ENCODE measurements around the gene FBLN7.

FBLN7 gene

GRCh38 chr2:112199188-112199587 is 61.0 kb downstream of the FBLN7 start:
- TF ChIP-seq GATA2 (IDR thresholded peaks at IDR 0.05; ENCODE audit: low read depth, low read length) (no peak), GATA3 (IDR thresholded peaks at IDR 0.05; ENCODE audit: low read depth, low read length) (no peak)

GRCh38 chr2:112201696-112202430 is 63.7 kb downstream of the FBLN7 start:
- TF ChIP-seq GATA3 (IDR thresholded peaks at IDR 0.05; ENCODE audit: low read depth, low read length) = no peak
- TF ChIP-seq GATA2 (IDR thresholded peaks at IDR 0.05; ENCODE audit: low read depth, low read length) = no peak

- TF ChIP-seq GATA3 (IDR thresholded peaks at IDR 0.05; ENCODE audit: low read depth, low read length) = no peak
- no peak for TF ChIP-seq GATA2 (IDR thresholded peaks at IDR 0.05; ENCODE audit: low read depth, low read length)
Observed at GRCh38 chr2:112204411-112204810, 66.2 kb downstream of the FBLN7 start.

- no peak for TF ChIP-seq GATA3 (IDR thresholded peaks at IDR 0.05; ENCODE audit: low read depth, low read length)
- no peak for TF ChIP-seq GATA2 (IDR thresholded peaks at IDR 0.05; ENCODE audit: low read depth, low read length)
Observed at GRCh38 chr2:112216167-112216566, 78.0 kb downstream of the FBLN7 start.

- no peak for TF ChIP-seq GATA2 (IDR thresholded peaks at IDR 0.05; ENCODE audit: low read depth, low read length)
- TF ChIP-seq GATA3 (IDR thresholded peaks at IDR 0.05; ENCODE audit: low read depth, low read length) = no peak
Observed at GRCh38 chr2:112217854-112218253, 79.7 kb downstream of the FBLN7 start.

DNA sequence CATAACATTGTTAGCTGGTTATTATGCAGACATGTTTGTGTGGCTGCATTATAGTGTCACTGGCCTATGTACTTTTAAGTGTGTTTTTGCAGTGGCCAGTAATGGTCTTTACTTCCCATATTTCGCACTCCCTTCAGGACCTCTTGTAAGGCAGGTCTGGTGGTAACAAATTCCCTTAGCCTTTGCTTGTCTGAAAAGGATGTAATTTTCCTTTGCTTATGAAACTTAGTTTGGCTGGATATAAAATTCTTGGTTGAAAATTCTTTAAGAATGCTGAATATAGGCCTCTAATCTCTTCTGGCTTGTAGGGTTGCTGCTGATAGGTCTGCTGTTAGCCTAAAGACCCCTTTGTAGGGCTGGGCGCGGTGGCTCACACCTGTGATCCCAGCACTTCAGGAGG is 82.0 kb downstream of the FBLN7 start:
- TF ChIP-seq GATA3 (IDR thresholded peaks at IDR 0.05; ENCODE audit: low read depth, low read length) (no peak), GATA2 (IDR thresholded peaks at IDR 0.05; ENCODE audit: low read depth, low read length) (no peak)

DNA sequence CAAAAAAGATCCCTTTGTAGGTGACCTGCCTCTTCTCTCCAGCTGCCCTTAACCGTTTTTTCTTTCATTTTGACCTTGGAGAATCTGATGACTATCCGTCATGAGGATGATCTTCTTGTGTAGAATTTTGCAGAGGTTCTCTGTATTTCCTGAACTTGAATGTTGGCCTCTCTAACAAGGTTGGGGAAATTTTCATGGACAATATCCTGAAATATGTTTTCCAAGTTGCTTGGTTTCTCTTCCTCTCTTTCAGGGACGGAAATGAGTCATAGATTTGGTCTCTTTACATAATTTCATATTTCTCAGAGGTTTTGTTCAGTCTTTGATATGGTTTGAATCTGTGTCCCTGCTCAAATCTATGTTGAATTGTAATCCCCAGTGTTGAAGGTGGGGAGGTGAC is 82.6 kb downstream of the FBLN7 start:
- TF ChIP-seq GATA2 (IDR thresholded peaks at IDR 0.05; ENCODE audit: low read depth, low read length) (no peak), GATA3 (IDR thresholded peaks at IDR 0.05; ENCODE audit: low read depth, low read length) (no peak)

DNA sequence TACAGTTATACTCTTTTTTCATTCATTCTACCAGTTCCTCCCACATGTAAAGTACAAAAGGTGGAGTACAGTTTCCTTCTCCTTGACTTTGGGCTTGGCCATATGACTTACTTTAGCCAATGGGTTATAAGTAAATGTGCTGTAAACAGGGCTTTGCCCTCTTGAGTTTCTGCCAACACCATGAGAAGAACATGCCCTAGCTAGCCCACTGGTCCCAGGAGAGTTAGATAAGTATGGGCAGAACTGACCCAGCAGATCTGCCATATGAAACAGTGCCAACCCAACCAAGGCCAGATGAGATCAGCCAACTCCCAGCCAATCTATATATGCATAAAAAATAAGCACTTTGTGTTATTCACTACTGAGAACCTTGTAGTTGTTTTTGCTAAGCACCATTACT is 91.2 kb downstream of the FBLN7 start:
- TF ChIP-seq GATA3 (IDR thresholded peaks at IDR 0.05; ENCODE audit: low read depth, low read length) (no peak), GATA2 (IDR thresholded peaks at IDR 0.05; ENCODE audit: low read depth, low read length) (no peak)

GRCh38 chr2:112230371-112230770 is 92.2 kb downstream of the FBLN7 start:
- no peak for TF ChIP-seq GATA2 (IDR thresholded peaks at IDR 0.05; ENCODE audit: low read depth, low read length)
- no peak for TF ChIP-seq GATA3 (IDR thresholded peaks at IDR 0.05; ENCODE audit: low read depth, low read length)

All from SH-SY5Y (cell line).